H1 (cell line): ENCODE data around the gene SCCPDH. TPM values are rescaled to one million over a fixed set of nuclear protein-coding genes. Genes with fewer than 3 reads are reported as not detected.

ENCODE experiments used
- CTCF ChIA-PET: fragments of 300-600 bp; sonication (Branson Sonifier 250); formaldehyde crosslinking; loops from one replicate; lab custom pipeline; 2021; ENCODE audit not compliant: partially characterized antibody; lab: Charles Lee
- POLR2A ChIA-PET: fragments of 300-600 bp; sonication (Branson Sonifier 250); formaldehyde crosslinking; loops from one replicate; lab custom pipeline; 2021; ENCODE audit warnings: inconsistent platforms; ENCODE audit not compliant: partially characterized antibody; lab: Charles Lee
- DNase-seq, 2 experiments: peaks; one replicate each; pipeline versions ENCODE4 v3.0.0 to v3.0.0-alpha.2; 2010 to 2022; ENCODE audit warnings: low spot score in 2 of 2, low read depth in 1 of 2, mixed read lengths in 1 of 2
- FAIRE-seq: peaks from 2 replicates; lab custom pipeline; 2011; peaks lifted over from hg19 to GRCh38; lab: Jason Lieb, UNC
- H2AFZ ChIP-seq: 2 replicates; pipeline ENCODE4 v1.8.1; 2012; ENCODE audit warnings: low read length, inconsistent platforms
- H2AK5ac ChIP-seq: 2 replicates; pipeline ENCODE4 v1.6.1; 2013; ENCODE audit warnings: low read depth, low read length
- H2BK120ac ChIP-seq: replicated peaks from 2 replicates; pipeline ENCODE3; 2013; ENCODE audit warnings: low read depth, low read length, inconsistent platforms
- H2BK12ac ChIP-seq: 2 replicates; pipeline ENCODE4 v1.6.1; 2013; ENCODE audit warnings: low read depth, low read length
- H2BK15ac ChIP-seq: 2 replicates; pipeline ENCODE4 v1.6.1; 2013; ENCODE audit warnings: low read length
- H2BK20ac ChIP-seq: 2 replicates; pipeline ENCODE4 v1.6.1; 2013; ENCODE audit warnings: low read length
- H2BK5ac ChIP-seq: 2 replicates; pipeline ENCODE4 v1.6.1; 2013; ENCODE audit warnings: low read depth, low read length
- H3K14ac ChIP-seq: 2 replicates; pipeline ENCODE4 v1.6.1; 2013; ENCODE audit warnings: inconsistent platforms; ENCODE audit not compliant: insufficient read length
- H3K18ac ChIP-seq: 2 replicates; pipeline ENCODE4 v1.6.1; 2013; ENCODE audit warnings: low read length; ENCODE audit errors: extremely low read depth
- H3K23ac ChIP-seq: 2 replicates; pipeline ENCODE4 v1.6.1; 2013; ENCODE audit warnings: inconsistent platforms; ENCODE audit not compliant: insufficient read length
- H3K23me2 ChIP-seq: 2 replicates; pipeline ENCODE4 v1.6.1; 2013; ENCODE audit warnings: low read depth, low read length
- H3K27ac ChIP-seq: 2 replicates; pipeline ENCODE4 v1.6.1; 2011; ENCODE audit warnings: low read depth, low read length, inconsistent platforms
- H3K27me3 ChIP-seq, 4 experiments: replicated peaks in 1 of 4; 1 replicate in 1 of 4; 2 replicates in 3 of 4; pipeline versions ENCODE4 v1.6.1 to v1.8.1; 2011 to 2013; ENCODE audit warnings: low read length in 3 of 4, mild to moderate bottlenecking in 3 of 4, inconsistent platforms in 2 of 4, mixed read lengths in 2 of 4, moderate library complexity in 1 of 4; ENCODE audit not compliant: control insufficient read depth in 3 of 4, insufficient read depth in 3 of 4; ENCODE audit errors: extremely low read depth in 1 of 4
- H3K36me3 ChIP-seq, 4 experiments: 2 replicates each; pipeline versions ENCODE4 v1.6.1 to v1.8.1; 2011 to 2013; ENCODE audit warnings: mild to moderate bottlenecking in 4 of 4, low read length in 3 of 4, moderate library complexity in 2 of 4, control low read depth in 1 of 4, inconsistent platforms in 1 of 4; ENCODE audit not compliant: insufficient read depth in 4 of 4, control insufficient read depth in 2 of 4
- H3K4ac ChIP-seq: replicated peaks from 2 replicates; pipeline ENCODE3; 2013; ENCODE audit warnings: low read length, low read depth, mixed read lengths, inconsistent platforms; ENCODE audit not compliant: insufficient read length
- H3K4me1 ChIP-seq, 4 experiments: replicated peaks in 1 of 4; 1 replicate in 1 of 4; 2 replicates in 3 of 4; pipeline versions ENCODE4 v1.6.1 to v1.8.1; 2011 to 2013; ENCODE audit warnings: low read length in 3 of 4, inconsistent platforms in 2 of 4, mixed read lengths in 1 of 4; ENCODE audit not compliant: insufficient read depth in 4 of 4, control insufficient read depth in 3 of 4
- H3K4me2 ChIP-seq, 2 experiments: 2 replicates each; pipeline versions ENCODE4 v1.6.1 to v1.8.1; 2011 to 2013; ENCODE audit warnings: low read depth in 2 of 2, low read length in 2 of 2, control low read depth in 1 of 2, inconsistent platforms in 1 of 2, mild to moderate bottlenecking in 1 of 2; ENCODE audit not compliant: insufficient read depth in 1 of 2
- H3K4me3 ChIP-seq, 4 experiments: fragments of 200-600, 300-600 bp in 1 of 4; sonication (generic), shearing (Covaris generic), sonication (Bioruptor Twin) in 1 of 4; 2 replicates each; pipeline versions ENCODE4 v1.5.1 to v1.8.1; 2011 to 2016; ENCODE audit warnings: low read length in 4 of 4, low read depth in 3 of 4, control low read depth in 2 of 4, inconsistent platforms in 2 of 4, mild to moderate bottlenecking in 2 of 4, mixed read lengths in 1 of 4, moderate library complexity in 1 of 4; ENCODE audit not compliant: insufficient read depth in 2 of 4; ENCODE audit errors: extremely low read depth in 1 of 4
- H3K56ac ChIP-seq: replicated peaks from 2 replicates; pipeline ENCODE3; 2013; ENCODE audit warnings: low read depth, mild to moderate bottlenecking, mixed read lengths, low read length, inconsistent platforms; ENCODE audit not compliant: insufficient read length
- H3K79me1 ChIP-seq: 2 replicates; pipeline ENCODE4 v1.6.1; 2013; ENCODE audit warnings: low read depth, low read length, control low read depth
- H3K79me2 ChIP-seq, 2 experiments: 2 replicates each; pipeline versions ENCODE4 v1.6.1 to v1.8.1; 2012 to 2013; ENCODE audit warnings: low read length in 2 of 2, mild to moderate bottlenecking in 2 of 2, inconsistent platforms in 1 of 2; ENCODE audit not compliant: insufficient read depth in 2 of 2, control insufficient read depth in 1 of 2
- H3K9ac ChIP-seq, 4 experiments: replicated peaks in 1 of 4; 1 replicate in 1 of 4; 2 replicates in 3 of 4; pipeline versions ENCODE4 v1.6.1 to v1.8.1; 2011 to 2013; ENCODE audit warnings: low read depth in 3 of 4, low read length in 3 of 4, control low read depth in 2 of 4, mild to moderate bottlenecking in 2 of 4, moderate library complexity in 2 of 4, inconsistent platforms in 1 of 4; ENCODE audit errors: extremely low read depth in 1 of 4
- H3K9me3 ChIP-seq, 2 experiments: 2 replicates each; pipeline versions ENCODE4 v1.6.1 to v1.8.1; 2012 to 2013; ENCODE audit warnings: mild to moderate bottlenecking in 2 of 2, moderate library complexity in 2 of 2, control low read depth in 1 of 2, inconsistent platforms in 1 of 2, low read depth in 1 of 2, low read length in 1 of 2, mixed read lengths in 1 of 2; ENCODE audit not compliant: insufficient read depth in 2 of 2
- H4K20me1 ChIP-seq, 2 experiments: replicated peaks in 1 of 2; 2 replicates each; pipeline versions ENCODE3 to v1.8.1; 2011 to 2013; ENCODE audit warnings: inconsistent platforms in 2 of 2, low read length in 2 of 2, mild to moderate bottlenecking in 1 of 2; ENCODE audit not compliant: insufficient read depth in 2 of 2, control insufficient read depth in 1 of 2
- H4K5ac ChIP-seq: 2 replicates; pipeline ENCODE4 v1.6.1; 2013; ENCODE audit warnings: low read length, low read depth, mixed read lengths, inconsistent platforms; ENCODE audit not compliant: insufficient read length
- H4K8ac ChIP-seq: 2 replicates; pipeline ENCODE4 v1.8.0; 2013; ENCODE audit warnings: mild to moderate bottlenecking, moderate library complexity, low read length, inconsistent platforms; ENCODE audit not compliant: insufficient read depth; ENCODE audit errors: extremely low read depth
- H4K91ac ChIP-seq: replicated peaks from 2 replicates; pipeline ENCODE3; 2013; ENCODE audit warnings: low read length, mixed read lengths, inconsistent platforms; ENCODE audit not compliant: insufficient read length
- BRCA1 ChIP-seq: IDR thresholded peaks from 2 replicates; pipeline ENCODE4 v1.6.1; 2012; ENCODE audit warnings: low read depth, low read length, improper control_type of control experiment
- CEBPB ChIP-seq: IDR thresholded peaks from 2 replicates; pipeline ENCODE4 v1.6.1; 2012; ENCODE audit warnings: low read depth, low read length
- CREB1 ChIP-seq: IDR thresholded peaks from 2 replicates; pipeline ENCODE4 v1.6.1; 2012; ENCODE audit warnings: inconsistent platforms
- EGR1 ChIP-seq: IDR thresholded peaks from 2 replicates; pipeline ENCODE4 v1.6.1; 2011; ENCODE audit warnings: low read depth, low read length, borderline replicate concordance
- HDAC2 ChIP-seq, 2 experiments: fragments of 300-600 bp in 1 of 2; sonication (generic) in 1 of 2; IDR thresholded peaks; 2 replicates each; pipeline ENCODE4 v1.6.1; 2011 to 2012; ENCODE audit warnings: low read depth in 2 of 2, low read length in 2 of 2, mild to moderate bottlenecking in 2 of 2, moderate library complexity in 2 of 2, borderline replicate concordance in 1 of 2, inconsistent platforms in 1 of 2
- JUN ChIP-seq: IDR thresholded peaks from 2 replicates; pipeline ENCODE4 v1.6.1; 2011; ENCODE audit warnings: low read depth, mild to moderate bottlenecking, improper control_type of control experiment, low read length
- MAFK ChIP-seq: IDR thresholded peaks from 2 replicates; pipeline ENCODE4 v1.6.1; 2012; ENCODE audit warnings: low read depth, mild to moderate bottlenecking, improper control_type of control experiment, low read length
- POU5F1 ChIP-seq: IDR thresholded peaks from 2 replicates; pipeline ENCODE4 v1.6.1; 2011; ENCODE audit warnings: low read depth, mild to moderate bottlenecking, low read length, moderate library complexity
- SIN3A ChIP-seq, 2 experiments: IDR thresholded peaks in 1 of 2; conservative IDR thresholded peaks in 1 of 2; 2 replicates each; pipeline ENCODE4 v1.6.1; 2011 to 2012; ENCODE audit warnings: low read length in 2 of 2, improper control_type of control experiment in 1 of 2, low read depth in 1 of 2, mild to moderate bottlenecking in 1 of 2
- TAF1 ChIP-seq: IDR thresholded peaks from 2 replicates; pipeline ENCODE4 v1.6.1; 2011; ENCODE audit warnings: mild to moderate bottlenecking, low read depth, low read length
- TBP ChIP-seq: IDR thresholded peaks from 2 replicates; pipeline ENCODE4 v1.6.1; 2011; ENCODE audit warnings: low read depth, low read length, improper control_type of control experiment
- polyA plus RNA-seq, 7 experiments: library from polyadenylated mRNA; depleted of rRNA in 3 of 7; stranded (reverse) in 5 of 7; unstranded in 2 of 7; fragments of >200 nt in 5 of 7; fragments of 200-250 nt in 2 of 7; gene quantifications; 1 replicate in 5 of 7; 2 replicates in 1 of 7; 4 replicates in 1 of 7; pipeline versions ENCODE4 v1.2.1 to v1.2.3, GENCODE V29; 2011 to 2013; ENCODE audit warnings: missing spikeins in 2 of 7, mixed read lengths in 2 of 7
- total RNA-seq: library from RNA; stranded (reverse); fragmentation: NEBNext Ultra II Directional; extraction: Animal tissue kit (Norgen Biotek cat#: 25700); gene quantifications from 2 replicates; pipeline ENCODE4 v1.2.1, GENCODE V29; 2021
- TF ChIP-seq, protein P1 (sequence below): IDR thresholded peaks from 2 replicates; pipeline ENCODE4 v1.6.1; 2011; ENCODE audit warnings: low read length, improper control_type of control experiment
- TF ChIP-seq, protein P2 (sequence below): IDR thresholded peaks from 2 replicates; pipeline ENCODE4 v1.6.1; 2012; ENCODE audit warnings: inconsistent platforms
- TF ChIP-seq, protein P3 (sequence below): IDR thresholded peaks from 2 replicates; pipeline ENCODE4 v1.6.1; 2011; ENCODE audit warnings: low read depth, mild to moderate bottlenecking, low read length; ENCODE audit not compliant: insufficient read depth

Gene SCCPDH
- total and polyA plus RNA-seq, 2 of the 8 experiments (the other 6 are each of a cell fraction or from before 2014, with no cell fraction given) = 9.5 to 17.0 TPM

GRCh38 chr1:246733704-246734103 lies 9.5 kb downstream of the SCCPDH start:
- CTCF ChIA-PET = no interaction called here

More at GRCh38 chr1:246733704-246734103, 9.5 kb downstream of the SCCPDH start:
- no peaks in the 10 kb centered on the region for H3K79me2 ChIP-seq
- no peak overlapping the region for H4K8ac ChIP-seq
- H3K56ac ChIP-seq = no peak overlapping the region
- no peak overlapping the region for H2BK12ac ChIP-seq
- no peak overlapping the region for H4K91ac ChIP-seq
- H3K9ac ChIP-seq = no peak overlapping the region
- DNase-seq (no peak), FAIRE-seq (no peak)
- H3K4ac ChIP-seq = no peak overlapping the region
- H4K5ac ChIP-seq = no peak overlapping the region
- POLR2A ChIA-PET = interaction anchor here (3.3 kb wide), 1 partner anchor 9 kb away, joined by 12 read pairs; the partner anchor contains the start of gene SCCPDH
- H3K4me1 ChIP-seq = no peaks in the 10 kb centered on the region
- H2BK15ac ChIP-seq = no peak overlapping the region
- H4K20me1 ChIP-seq = no peaks in the 10 kb centered on the region
- no peaks in the 10 kb centered on the region for H3K23me2 ChIP-seq
- no peak overlapping the region for H2BK120ac ChIP-seq
- peaks cover 0 to 3% of the 10 kb centered on the region in 2 experiments; a peak in 1 of 4 replicates for H3K9me3 ChIP-seq
- no peak overlapping the region for H3K18ac ChIP-seq
- H3K23ac ChIP-seq = no peak overlapping the region
- no peak overlapping the region for H2BK20ac ChIP-seq
- H3K4me3 ChIP-seq = no peak overlapping the region
- H3K27me3 ChIP-seq = no peaks in the 10 kb centered on the region
- H3K27ac ChIP-seq = no peak overlapping the region
- H2AK5ac ChIP-seq = no peak overlapping the region
- no peak overlapping the region for H3K14ac ChIP-seq
- no peak overlapping the region for H2BK5ac ChIP-seq
- no peak overlapping the region for H3K4me2 ChIP-seq
- H2AFZ ChIP-seq = no peak overlapping the region
- H3K79me1 ChIP-seq = no peaks in the 10 kb centered on the region
- no peak for TF ChIP-seq HDAC2 (IDR thresholded peaks at IDR 0.05; ENCODE audit: borderline replicate concordance in 1 of 2, low read depth in 2 of 2, low read length in 2 of 2)
- TF ChIP-seq, protein P1, sequence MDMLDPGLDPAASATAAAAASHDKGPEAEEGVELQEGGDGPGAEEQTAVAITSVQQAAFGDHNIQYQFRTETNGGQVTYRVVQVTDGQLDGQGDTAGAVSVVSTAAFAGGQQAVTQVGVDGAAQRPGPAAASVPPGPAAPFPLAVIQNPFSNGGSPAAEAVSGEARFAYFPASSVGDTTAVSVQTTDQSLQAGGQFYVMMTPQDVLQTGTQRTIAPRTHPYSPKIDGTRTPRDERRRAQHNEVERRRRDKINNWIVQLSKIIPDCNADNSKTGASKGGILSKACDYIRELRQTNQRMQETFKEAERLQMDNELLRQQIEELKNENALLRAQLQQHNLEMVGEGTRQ = no peak
- no peak for TF ChIP-seq MAFK
- TF ChIP-seq, protein P2, sequence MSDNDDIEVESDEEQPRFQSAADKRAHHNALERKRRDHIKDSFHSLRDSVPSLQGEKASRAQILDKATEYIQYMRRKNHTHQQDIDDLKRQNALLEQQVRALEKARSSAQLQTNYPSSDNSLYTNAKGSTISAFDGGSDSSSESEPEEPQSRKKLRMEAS = no peak
- TF ChIP-seq POU5F1 = no peak
- TF ChIP-seq, protein P3, sequence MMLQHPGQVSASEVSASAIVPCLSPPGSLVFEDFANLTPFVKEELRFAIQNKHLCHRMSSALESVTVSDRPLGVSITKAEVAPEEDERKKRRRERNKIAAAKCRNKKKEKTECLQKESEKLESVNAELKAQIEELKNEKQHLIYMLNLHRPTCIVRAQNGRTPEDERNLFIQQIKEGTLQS = no peak
- no peak for TF ChIP-seq CEBPB
- TF ChIP-seq CREB1 = no peak
- TF ChIP-seq SIN3A (conservative IDR thresholded peaks at IDR 0.05 in 1 of 2, IDR thresholded peaks at IDR 0.05 in 1 of 2; ENCODE audit: low read depth in 1 of 2, low read length in 2 of 2) = no peak
- no peak for TF ChIP-seq TAF1
- TF ChIP-seq JUN = no peak
- no peak for TF ChIP-seq TBP
- TF ChIP-seq BRCA1 = no peak
- TF ChIP-seq EGR1 = no peak
- peaks cover 0 to 23% (median 8%) of the 10 kb centered on the region in 4 experiments; a peak in 5 of 8 replicates for H3K36me3 ChIP-seq
